ENCODE results near the gene SEMA6D.

The SEMA6D gene

GRCh38 chr15:47741907-47742306 is 24.6 kb downstream of the SEMA6D start:
- DNase-seq (ENCODE audit: low read depth in 2 of 2, low spot score in 1 of 2): no peak

- no peak for DNase-seq (ENCODE audit: low read depth in 2 of 2, low spot score in 1 of 2)
These were observed 25.0 kb downstream of the SEMA6D start for GRCh38 chr15:47742334-47742733.

GRCh38 chr15:47742742-47743141 is 25.4 kb downstream of the SEMA6D start:
- DNase-seq (ENCODE audit: low read depth in 2 of 2, low spot score in 1 of 2): no peak

- DNase-seq (ENCODE audit: low read depth in 2 of 2, low spot score in 1 of 2): no peak
These were observed 26.1 kb downstream of the SEMA6D start for GRCh38 chr15:47743385-47743784.

GRCh38 chr15:47743886-47744285 is 26.6 kb downstream of the SEMA6D start:
- DNase-seq (ENCODE audit: low read depth in 2 of 2, low spot score in 1 of 2): no peak

GRCh38 chr15:47744496-47744895 is 27.2 kb downstream of the SEMA6D start:
- DNase-seq (ENCODE audit: low read depth in 2 of 2, low spot score in 1 of 2): no peak

- no peak for DNase-seq (ENCODE audit: low read depth in 2 of 2, low spot score in 1 of 2)
These were observed 27.7 kb downstream of the SEMA6D start for GRCh38 chr15:47744973-47745372.

- no peak for DNase-seq (ENCODE audit: low read depth in 2 of 2, low spot score in 1 of 2)
These were observed 29.2 kb downstream of the SEMA6D start for GRCh38 chr15:47746516-47746915.

GRCh38 chr15:47750030-47750739 is 32.9 kb downstream of the SEMA6D start:
- no peak for DNase-seq (ENCODE audit: low read depth in 2 of 2, low spot score in 1 of 2)

- DNase-seq (ENCODE audit: low read depth in 2 of 2, low spot score in 1 of 2): no peak
These were observed 33.5 kb downstream of the SEMA6D start for GRCh38 chr15:47750740-47751262.

- DNase-seq (ENCODE audit: low read depth in 2 of 2, low spot score in 1 of 2): no peak
These were observed 36.3 kb downstream of the SEMA6D start for GRCh38 chr15:47753591-47753990.

GRCh38 chr15:47754312-47754711 is 37.0 kb downstream of the SEMA6D start:
- DNase-seq (ENCODE audit: low read depth in 2 of 2, low spot score in 1 of 2): no peak

- no peak for DNase-seq (ENCODE audit: low read depth in 2 of 2, low spot score in 1 of 2)
These were observed 38.6 kb downstream of the SEMA6D start for GRCh38 chr15:47755941-47756340.

- DNase-seq (ENCODE audit: low read depth in 2 of 2, low spot score in 1 of 2): no peak
These were observed 39.6 kb downstream of the SEMA6D start for GRCh38 chr15:47756872-47757271.

GRCh38 chr15:47757331-47757730 is 40.0 kb downstream of the SEMA6D start:
- no peak for DNase-seq (ENCODE audit: low read depth in 2 of 2, low spot score in 1 of 2)

GRCh38 chr15:47762621-47763020 is 45.3 kb downstream of the SEMA6D start:
- DNase-seq (ENCODE audit: low read depth in 2 of 2, low spot score in 1 of 2): no peak

- DNase-seq (ENCODE audit: low read depth in 2 of 2, low spot score in 1 of 2): no peak
These were observed 47.4 kb downstream of the SEMA6D start for GRCh38 chr15:47764666-47765065.

- no peak for DNase-seq (ENCODE audit: low read depth in 2 of 2, low spot score in 1 of 2)
These were observed 49.1 kb downstream of the SEMA6D start for GRCh38 chr15:47766406-47766805.

GRCh38 chr15:47767035-47767434 is 49.7 kb downstream of the SEMA6D start:
- no peak for DNase-seq (ENCODE audit: low read depth in 2 of 2, low spot score in 1 of 2)

GRCh38 chr15:47768735-47769134 is 51.4 kb downstream of the SEMA6D start:
- DNase-seq (ENCODE audit: low read depth in 2 of 2, low spot score in 1 of 2): no peak

GRCh38 chr15:47769166-47769565 is 51.9 kb downstream of the SEMA6D start:
- no peak for DNase-seq (ENCODE audit: low read depth in 2 of 2, low spot score in 1 of 2)

GRCh38 chr15:47773143-47773542 is 55.8 kb downstream of the SEMA6D start:
- DNase-seq (ENCODE audit: low read depth in 2 of 2, low spot score in 1 of 2): no peak

- no peak for DNase-seq (ENCODE audit: low read depth in 2 of 2, low spot score in 1 of 2)
These were observed 61.0 kb downstream of the SEMA6D start for GRCh38 chr15:47778263-47778770.
